Activated CD8-positive, alpha-beta memory T cell treated with anti-CD3 and anti-CD28 coated beads, Interleukin-2, amount 10 ng/mL, durations not matched to agents 7 days and 5 days (primary cell): Measurements from ENCODE around the gene MPST. TPM values are rescaled to one million over a fixed set of nuclear protein-coding genes. Genes with fewer than 3 reads are reported as not detected.

Source experiments
- ATAC-seq: fragments of 150-1000 bp; cut with Tn5 transposase; one replicate; pipeline ENCODE4 v1.10.0; 2021; ENCODE audit warnings: moderate library complexity
- CTCF ChIA-PET: fragments of 350-600 bp; sonication (Branson Sonifier 250); formaldehyde crosslinking; loops from one replicate; lab custom pipeline; 2021; ENCODE audit warnings: antibody characterized with exemption; lab: Charles Lee
- DNase-seq: peaks from one replicate; pipeline ENCODE4 v3.0.0-alpha.2; 2020
- H3K27ac Mint-ChIP-seq: one replicate; pipeline ENCODE4 v1.8.0; 2021; ENCODE audit warnings: mild to moderate bottlenecking, mixed read lengths
- H3K27me3 Mint-ChIP-seq: one replicate; pipeline ENCODE4 v1.8.0; 2021; ENCODE audit warnings: mixed read lengths
- H3K36me3 Mint-ChIP-seq: one replicate; pipeline ENCODE4 v1.8.0; 2021; ENCODE audit warnings: mild to moderate bottlenecking, mixed read lengths
- H3K4me1 Mint-ChIP-seq: one replicate; pipeline ENCODE4 v1.8.0; 2021; ENCODE audit warnings: mixed read lengths
- H3K4me3 Mint-ChIP-seq: one replicate; pipeline ENCODE4 v1.8.0; 2021; ENCODE audit warnings: mild to moderate bottlenecking, moderate library complexity, mixed read lengths
- H3K9me3 Mint-ChIP-seq: one replicate; pipeline ENCODE4 v1.8.0; 2022; ENCODE audit warnings: low read depth, mixed read lengths
- total RNA-seq, 2 experiments: library from RNA; stranded (reverse); gene quantifications; one replicate each; pipeline ENCODE4 v1.2.3, GENCODE V29; 2021

The MPST gene
- total RNA-seq, 2 experiments from 2014 or later = 42.3 to 61.0 TPM

- H3K4me1 Mint-ChIP-seq = no peaks in the 10 kb centered on the region
- H3K27ac Mint-ChIP-seq = no peak overlapping the region
- H3K27me3 Mint-ChIP-seq = peaks cover 12% of the 10 kb centered on the region
- ATAC-seq = no peak
- DNase-seq = no peak
- CTCF ChIA-PET = interaction anchor here (0.7 to 3.6 kb wide), 6 partner anchors 10 to 175 kb away, joined by 3 to 19 read pairs (median 4); partner anchors contain the start of gene KCTD17
- H3K36me3 Mint-ChIP-seq = no peaks in the 10 kb centered on the region
- H3K9me3 Mint-ChIP-seq = no peaks in the 10 kb centered on the region
- H3K4me3 Mint-ChIP-seq = no peak overlapping the region
Measured at GRCh38 chr22:37030560-37031281, 11.2 kb downstream of the MPST start.

GRCh38 chr22:37032134-37032534 is 12.6 kb downstream of the MPST start:
- CTCF ChIA-PET = interaction anchor here (0.6 to 3.6 kb wide), 3 partner anchors 11 to 15 kb away, joined by 3 to 19 read pairs (median 5); no protein-coding TSS in a partner anchor

GRCh38 chr22:37032535-37033460 is 13.3 kb downstream of the MPST start:
- ATAC-seq (no peak), DNase-seq (no peak)
- no peak overlapping the region for H3K27ac Mint-ChIP-seq
- no peaks in the 10 kb centered on the region for H3K9me3 Mint-ChIP-seq
- H3K27me3 Mint-ChIP-seq = peaks cover 24% of the 10 kb centered on the region
- no peaks in the 10 kb centered on the region for H3K36me3 Mint-ChIP-seq
- no peaks in the 10 kb centered on the region for H3K4me1 Mint-ChIP-seq
- CTCF ChIA-PET = interaction anchor here (0.6 to 3.6 kb wide), 3 partner anchors 11 to 19 kb away, joined by 3 to 19 read pairs (median 3); no protein-coding TSS in a partner anchor
- no peak overlapping the region for H3K4me3 Mint-ChIP-seq

More at GRCh38 chr22:37032134-37032534, 12.6 kb downstream of the MPST start:
- Mint-ChIP-seq H3K4me1 (no peaks in the 10 kb centered on the region), H3K4me3 (no peak overlapping the region), H3K27me3 (peaks cover 19% of the 10 kb centered on the region), H3K36me3 (no peaks in the 10 kb centered on the region), H3K9me3 (no peaks in the 10 kb centered on the region), H3K27ac (no peak overlapping the region)
- no peak for ATAC-seq
- no peak for DNase-seq

DNA sequence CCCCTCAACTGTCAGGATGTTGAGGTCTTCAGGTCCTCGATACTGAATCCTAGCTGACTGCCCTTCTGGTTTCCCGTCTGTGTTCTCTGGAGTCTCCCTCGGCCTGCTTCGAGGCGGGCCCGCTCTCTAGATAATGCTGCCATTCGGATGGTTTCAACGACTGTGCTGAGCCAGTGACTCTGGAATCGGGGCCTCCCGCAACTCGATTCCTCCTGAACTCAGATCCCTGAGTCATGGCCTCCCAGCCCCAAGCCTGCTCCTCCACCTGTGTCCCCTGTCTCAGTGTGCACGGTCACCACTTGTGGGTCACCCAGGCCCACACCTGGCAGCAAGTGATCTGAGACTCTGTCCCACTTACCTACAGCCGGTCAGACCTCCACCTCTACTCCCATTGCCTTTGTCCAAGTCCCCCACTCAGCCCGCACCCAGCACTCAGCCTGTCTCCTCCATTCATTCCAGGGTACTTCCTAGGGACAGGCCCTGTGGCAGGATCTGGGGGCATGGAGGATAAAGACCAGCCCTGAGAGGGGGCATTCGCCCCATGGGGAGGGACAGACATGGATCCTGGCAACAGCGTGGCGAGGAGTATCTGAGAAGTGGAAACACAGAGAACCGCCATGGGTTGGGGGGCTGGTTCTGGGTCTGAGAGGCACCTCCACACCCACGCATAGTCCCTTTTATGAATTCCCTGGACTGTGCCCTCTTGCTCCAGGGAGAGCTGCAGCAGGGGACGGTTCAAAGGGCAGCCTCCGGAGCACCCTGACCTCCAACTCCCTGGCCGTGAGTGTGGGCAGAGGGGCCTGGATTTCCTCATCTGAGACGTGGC is 14.3 kb downstream of the MPST start:
- H3K27me3 Mint-ChIP-seq = peaks cover 24% of the 10 kb centered on the region
- H3K4me3 Mint-ChIP-seq = no peak overlapping the region
- no peaks in the 10 kb centered on the region for H3K9me3 Mint-ChIP-seq
- no peaks in the 10 kb centered on the region for H3K36me3 Mint-ChIP-seq
- no peaks in the 10 kb centered on the region for H3K4me1 Mint-ChIP-seq
- H3K27ac Mint-ChIP-seq = no peak overlapping the region
- CTCF ChIA-PET = interaction anchor here (0.8 kb wide), 1 partner anchor 20 kb away, joined by 3 read pairs; no protein-coding TSS in a partner anchor
- DNase-seq = no peak
- no peak for ATAC-seq

DNA sequence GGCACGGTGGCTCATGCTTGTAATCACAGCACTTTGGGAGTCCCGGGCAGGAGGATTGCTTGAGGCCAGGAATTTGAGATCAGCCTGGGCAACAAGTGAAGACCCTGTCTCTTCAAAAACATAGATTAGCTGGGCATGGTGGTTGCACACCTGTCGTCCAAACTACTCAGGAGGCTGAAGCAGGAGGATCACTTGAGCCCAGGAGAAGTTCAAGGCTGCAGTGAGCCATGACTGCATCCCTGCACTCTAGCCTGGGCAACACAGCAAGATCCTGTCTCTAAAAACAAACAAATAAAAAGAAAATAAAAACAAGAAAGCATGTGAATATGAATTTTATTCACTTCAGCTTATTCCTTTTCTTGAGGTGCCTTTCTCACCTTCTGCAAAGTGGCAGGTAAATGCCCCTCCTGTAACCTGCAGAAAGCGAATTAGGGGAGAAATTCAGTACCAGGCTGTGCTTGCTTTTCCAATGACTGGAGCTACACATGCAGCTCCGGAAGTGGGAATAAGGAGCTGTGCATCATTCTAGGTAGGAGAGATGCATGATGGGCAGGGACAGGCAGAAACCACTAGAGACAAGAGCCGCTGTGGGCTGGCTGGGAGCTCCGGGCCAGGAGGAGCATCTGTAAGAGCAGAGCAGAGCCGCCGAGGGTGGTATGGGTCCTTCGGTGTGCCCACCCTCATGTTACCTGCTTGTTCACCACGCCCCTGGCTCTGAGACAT is 17.3 kb downstream of the MPST start:
- Mint-ChIP-seq H3K27ac (no peak overlapping the region), H3K27me3 (peaks cover 45% of the 10 kb centered on the region), H3K4me3 (no peak overlapping the region)

GRCh38 chr22:37037669-37038068 is 18.1 kb downstream of the MPST start:
- peaks cover 9% of the 10 kb centered on the region for H3K4me1 Mint-ChIP-seq
- ATAC-seq = no peak
- no peak for DNase-seq
- peaks cover 45% of the 10 kb centered on the region for H3K27me3 Mint-ChIP-seq
- H3K27ac Mint-ChIP-seq = no peak overlapping the region
- H3K4me3 Mint-ChIP-seq = no peak overlapping the region
- CTCF ChIA-PET = no interaction called here
- no peaks in the 10 kb centered on the region for H3K9me3 Mint-ChIP-seq
- H3K36me3 Mint-ChIP-seq = no peaks in the 10 kb centered on the region

More for the DNA sequence above, 17.3 kb downstream of the MPST start:
- DNase-seq = no peak
- Mint-ChIP-seq H3K9me3 (no peaks in the 10 kb centered on the region), H3K36me3 (no peaks in the 10 kb centered on the region), H3K4me1 (peaks cover 9% of the 10 kb centered on the region)
- CTCF ChIA-PET = interaction anchor here (0.7 kb wide), 1 partner anchor 162 kb away, joined by 4 read pairs; no protein-coding TSS in a partner anchor
- no peak for ATAC-seq

DNA sequence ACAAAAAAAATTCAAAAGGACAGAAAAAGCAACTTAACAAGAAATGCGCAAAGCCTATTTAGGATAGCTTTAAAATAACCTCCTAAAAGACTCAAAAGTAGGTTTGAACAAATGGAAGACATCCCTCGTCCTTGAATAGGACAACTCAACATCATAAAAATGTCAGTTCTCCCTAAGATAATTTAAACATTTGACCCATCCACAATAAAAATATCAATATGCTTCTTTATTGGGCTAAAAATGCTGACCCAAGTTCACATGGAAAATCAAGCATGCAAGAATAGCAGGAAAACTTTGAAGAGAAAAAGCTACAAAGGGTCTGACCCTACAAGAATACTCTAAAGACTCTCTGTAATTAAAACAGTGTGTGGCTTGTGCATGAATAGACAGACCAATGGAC is 19.9 kb downstream of the MPST start:
- no peak for ATAC-seq
- H3K27me3 Mint-ChIP-seq = peaks cover 45% of the 10 kb centered on the region

GRCh38 chr22:37043209-37043827 is 23.8 kb downstream of the MPST start:
- Mint-ChIP-seq H3K4me3 (no peak overlapping the region), H3K4me1 (peaks cover 26% of the 10 kb centered on the region), H3K27ac (no peak overlapping the region), H3K27me3 (peaks cover 21% of the 10 kb centered on the region), H3K9me3 (no peaks in the 10 kb centered on the region), H3K36me3 (no peaks in the 10 kb centered on the region)
- ATAC-seq (no peak), DNase-seq (no peak)
- CTCF ChIA-PET = interaction anchor here (0.7 to 5.5 kb wide), 18 partner anchors 8 to 286 kb away, joined by 3 to 48 read pairs (median 5); partner anchors contain the start of genes KCTD17, MPST, RAC2 and TST

More for the DNA sequence above, 19.9 kb downstream of the MPST start:
- Mint-ChIP-seq H3K36me3 (no peaks in the 10 kb centered on the region), H3K4me3 (no peak overlapping the region), H3K4me1 (peaks cover 13% of the 10 kb centered on the region), H3K27ac (no peak overlapping the region), H3K9me3 (no peaks in the 10 kb centered on the region)
- CTCF ChIA-PET = interaction anchor here (1.0 kb wide), 1 partner anchor 18 kb away, joined by 3 read pairs; no protein-coding TSS in a partner anchor
- DNase-seq = no peak

DNA sequence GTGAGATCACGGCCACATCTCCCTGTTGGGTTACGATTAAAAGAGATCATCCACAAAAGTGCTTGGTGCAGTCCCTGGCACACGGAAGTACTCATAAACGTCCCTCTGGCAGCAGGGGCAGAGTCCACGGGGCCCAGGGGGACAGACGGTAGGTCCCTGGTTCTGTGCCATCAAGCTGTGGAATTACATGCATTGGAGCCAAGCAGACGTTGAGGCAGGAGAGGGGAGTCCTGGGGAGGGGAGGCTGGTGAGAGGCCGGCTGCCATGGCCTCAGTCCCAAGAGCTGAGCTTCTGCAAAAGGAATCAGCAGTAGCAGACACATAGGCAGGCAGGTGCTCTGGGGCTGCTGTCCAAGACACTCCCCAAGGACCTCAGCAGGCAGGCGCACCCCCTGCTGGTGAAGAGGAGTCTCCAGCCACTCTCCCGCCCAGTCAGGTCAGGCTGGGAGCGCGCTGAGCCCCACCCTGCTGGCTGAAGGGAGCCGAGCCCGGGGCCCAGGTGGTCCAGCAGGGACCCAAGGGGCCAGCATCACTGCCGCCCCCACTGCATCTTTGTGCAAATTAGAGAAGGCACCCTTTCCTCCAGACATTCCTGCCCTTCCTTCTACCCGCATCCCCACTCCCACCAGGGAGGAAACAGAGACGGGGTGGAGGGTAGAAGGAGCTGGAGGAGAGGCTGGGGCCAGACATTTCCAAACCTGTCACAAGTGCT is 24.4 kb downstream of the MPST start:
- Mint-ChIP-seq H3K27ac (no peak overlapping the region), H3K27me3 (peaks cover 20% of the 10 kb centered on the region), H3K4me3 (no peak overlapping the region), H3K4me1 (peaks cover 26% of the 10 kb centered on the region), H3K9me3 (no peaks in the 10 kb centered on the region), H3K36me3 (no peaks in the 10 kb centered on the region)
- CTCF ChIA-PET = interaction anchor here (0.6 to 5.5 kb wide), 30 partner anchors 8 to 287 kb away, joined by 3 to 48 read pairs (median 4); partner anchors contain the start of genes KCTD17, MPST, RAC2 and TST
- ATAC-seq (peak; percentile 92), DNase-seq (peak; percentile 78)

DNA sequence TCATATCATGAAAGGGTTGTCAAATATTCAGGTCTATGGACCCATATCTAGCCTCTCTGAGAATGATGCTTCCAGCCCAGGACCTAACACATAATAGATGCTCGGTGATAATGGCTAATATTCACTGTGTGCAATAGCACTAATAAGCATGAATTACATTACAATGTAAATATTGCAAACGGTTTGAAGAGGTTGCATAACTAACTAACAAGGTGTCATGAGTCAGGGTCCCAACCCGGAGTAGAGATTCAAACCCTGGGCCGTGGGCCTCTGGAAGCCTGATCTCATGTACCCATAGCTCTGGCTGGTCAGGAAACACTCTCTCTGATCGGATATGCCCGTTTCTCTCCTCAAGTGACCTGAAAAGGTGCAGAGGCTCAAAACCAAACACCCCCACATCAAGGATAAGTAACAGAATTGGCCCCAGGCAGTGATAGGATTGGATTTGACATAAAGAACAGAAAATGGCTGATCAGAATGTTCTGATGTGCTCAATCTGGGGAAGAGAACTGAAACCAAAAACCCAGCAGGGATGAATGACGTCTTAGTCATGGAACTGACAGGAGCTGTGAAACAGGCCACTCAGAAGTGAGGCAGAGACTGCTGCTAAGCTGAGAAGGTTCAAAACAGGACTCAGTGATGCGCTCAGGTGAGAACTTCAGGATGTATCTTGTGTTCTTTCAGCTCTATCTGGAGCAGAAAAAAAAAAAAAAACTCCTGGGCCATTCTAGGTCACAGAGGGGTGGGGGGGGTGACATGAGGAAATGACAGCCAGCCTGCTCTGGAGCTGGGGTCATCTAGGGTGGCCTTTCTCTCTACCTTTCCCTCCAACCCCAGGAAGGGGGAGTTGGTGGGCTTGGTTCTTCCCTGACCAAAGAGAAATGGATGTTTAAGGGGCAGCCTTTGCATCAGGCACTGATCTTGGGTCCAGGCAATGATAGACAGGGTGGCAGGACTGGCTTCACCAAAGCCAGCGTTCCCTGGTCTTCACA is 25.4 kb downstream of the MPST start:
- no peaks in the 10 kb centered on the region for H3K36me3 Mint-ChIP-seq
- H3K27ac Mint-ChIP-seq = no peak overlapping the region
- H3K4me3 Mint-ChIP-seq = no peak overlapping the region
- ATAC-seq (no peak), DNase-seq (no peak)
- peaks cover 11% of the 10 kb centered on the region for H3K27me3 Mint-ChIP-seq
- no peaks in the 10 kb centered on the region for H3K9me3 Mint-ChIP-seq
- CTCF ChIA-PET = interaction anchor here (0.6 to 5.5 kb wide), 29 partner anchors 13 to 516 kb away, joined by 3 to 48 read pairs (median 4); partner anchors contain the start of genes EIF3D, MPST, RAC2 and TST
- peaks cover 26% of the 10 kb centered on the region for H3K4me1 Mint-ChIP-seq
